Measurements from ENCODE around the gene UBXN4.

GRCh38 chr2:135768863-135769262 is 27.2 kb downstream of the UBXN4 start:
- TF ChIP-seq, protein P1, sequence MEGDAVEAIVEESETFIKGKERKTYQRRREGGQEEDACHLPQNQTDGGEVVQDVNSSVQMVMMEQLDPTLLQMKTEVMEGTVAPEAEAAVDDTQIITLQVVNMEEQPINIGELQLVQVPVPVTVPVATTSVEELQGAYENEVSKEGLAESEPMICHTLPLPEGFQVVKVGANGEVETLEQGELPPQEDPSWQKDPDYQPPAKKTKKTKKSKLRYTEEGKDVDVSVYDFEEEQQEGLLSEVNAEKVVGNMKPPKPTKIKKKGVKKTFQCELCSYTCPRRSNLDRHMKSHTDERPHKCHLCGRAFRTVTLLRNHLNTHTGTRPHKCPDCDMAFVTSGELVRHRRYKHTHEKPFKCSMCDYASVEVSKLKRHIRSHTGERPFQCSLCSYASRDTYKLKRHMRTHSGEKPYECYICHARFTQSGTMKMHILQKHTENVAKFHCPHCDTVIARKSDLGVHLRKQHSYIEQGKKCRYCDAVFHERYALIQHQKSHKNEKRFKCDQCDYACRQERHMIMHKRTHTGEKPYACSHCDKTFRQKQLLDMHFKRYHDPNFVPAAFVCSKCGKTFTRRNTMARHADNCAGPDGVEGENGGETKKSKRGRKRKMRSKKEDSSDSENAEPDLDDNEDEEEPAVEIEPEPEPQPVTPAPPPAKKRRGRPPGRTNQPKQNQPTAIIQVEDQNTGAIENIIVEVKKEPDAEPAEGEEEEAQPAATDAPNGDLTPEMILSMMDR (IDR thresholded peaks at IDR 0.05 in 8 of 11, conservative IDR thresholded peaks at IDR 0.05 in 3 of 11) = no peak
- no peak for TF ChIP-seq POLR2AphosphoS5 (IDR thresholded peaks at IDR 0.05)

Measured in spleen (tissue), 7 donors.